ENCODE results near the gene SASH1. TPM values are rescaled to one million over a fixed set of nuclear protein-coding genes. Genes with fewer than 3 reads are reported as not detected.

SASH1 gene
- total and polyA plus RNA-seq, 7 experiments from 2014 or later, result 0.24 to 7.8 (median 1.4) TPM; not detected in 2

DNA sequence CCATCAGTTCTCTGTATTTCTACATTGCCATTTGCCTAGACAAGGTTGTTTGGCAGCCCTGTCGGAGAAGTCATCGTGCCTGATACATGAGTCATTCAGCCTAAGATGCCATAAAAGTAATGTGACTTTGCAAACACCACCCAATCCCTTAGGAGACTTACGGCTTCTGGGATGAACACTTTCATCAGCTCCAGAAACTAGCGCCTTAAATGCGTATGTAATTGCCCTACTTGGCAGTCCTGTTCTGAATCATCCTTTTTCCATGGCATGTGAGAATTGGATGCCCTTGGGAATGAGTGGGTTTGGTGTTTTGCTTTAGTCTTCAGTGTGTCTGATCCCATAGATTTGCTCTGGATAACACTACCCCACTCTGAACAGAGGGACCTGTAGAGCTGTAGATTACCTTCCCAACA, 158.5 kb downstream of the SASH1 start:
- no peaks in the 10 kb centered on the region for H3K4me1 Mint-ChIP-seq
- Histone ChIP-seq H3K9me3 (ENCODE audit: control insufficient read depth in 2 of 3, low read length in 3 of 3) (no peaks in the 10 kb centered on the region), H3K27ac (ENCODE audit: low read depth, low read length) (no peak overlapping the region), H3K36me3 (ENCODE audit: control insufficient read depth in 2 of 3, insufficient read depth in 3 of 3, low read length in 3 of 3) (no peaks in the 10 kb centered on the region), H3K4me1 (ENCODE audit: control insufficient read depth in 2 of 2, insufficient read depth in 2 of 2, low read length in 2 of 2) (no peaks in the 10 kb centered on the region), H3K4me3 (ENCODE audit: low read length) (no peak overlapping the region), H3K27me3 (ENCODE audit: control insufficient read depth in 2 of 2, insufficient read depth in 2 of 2, low read length in 2 of 2) (no peaks in the 10 kb centered on the region)
- DNase-seq (no peak), ATAC-seq (no peak)
- peaks cover 0 to 2% (median 0%) of the 10 kb centered on the region in 11 donors for H3K9me3 Mint-ChIP-seq
- ChIA-PET CTCF (no interaction called here), POLR2A (no interaction called here)
- intact Hi-C loops (cut with micrococcal nuclease), result no loop called here
- H3K4me3 Mint-ChIP-seq, result no peak overlapping the region
- H3K27ac Mint-ChIP-seq, result no peak overlapping the region
- no peaks in the 10 kb centered on the region for H3K36me3 Mint-ChIP-seq
- H3K27me3 Mint-ChIP-seq, result peaks cover 16 to 40% (median 22%) of the 10 kb centered on the region in 5 donors

DNA sequence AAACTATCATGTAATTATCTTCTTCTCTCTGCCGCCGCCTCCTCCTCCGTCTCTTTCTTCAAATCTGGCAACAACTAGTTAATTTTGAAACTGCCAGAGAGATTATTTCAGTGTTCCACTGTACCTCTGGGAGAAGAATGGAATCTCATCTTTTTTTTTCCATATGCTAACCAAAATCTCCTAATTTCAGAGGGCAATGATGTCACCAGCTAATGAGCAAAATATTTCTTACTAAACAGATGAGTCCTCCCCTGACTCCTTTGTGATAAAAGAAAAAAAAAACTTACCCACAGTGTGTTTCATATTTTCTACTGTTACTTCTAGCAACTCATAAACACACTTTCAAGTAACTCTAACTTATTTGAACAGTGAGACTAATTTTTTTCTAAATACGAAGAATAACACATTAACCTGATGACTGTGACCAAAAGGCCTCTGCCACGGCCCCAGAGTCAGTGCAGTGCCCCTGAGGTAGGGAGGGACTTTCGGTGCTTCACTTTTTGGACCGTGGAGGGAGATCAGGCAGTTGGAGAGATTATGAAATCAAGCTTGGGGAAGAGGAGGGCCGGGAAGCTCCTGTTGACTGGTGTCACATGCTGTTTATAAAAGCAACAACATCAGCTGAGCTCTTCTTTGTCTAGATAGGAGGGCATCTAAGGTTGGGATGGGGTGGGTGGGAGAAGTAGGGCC, 159.6 kb downstream of the SASH1 start:
- H3K27me3 Mint-ChIP-seq, result peaks cover 22 to 48% (median 29%) of the 10 kb centered on the region in 5 donors
- no peaks in the 10 kb centered on the region for H3K4me1 Mint-ChIP-seq
- H3K4me3 Mint-ChIP-seq, result no peak overlapping the region
- Histone ChIP-seq H3K4me1 (ENCODE audit: control insufficient read depth in 2 of 2, insufficient read depth in 2 of 2, low read length in 2 of 2) (no peaks in the 10 kb centered on the region), H3K27me3 (ENCODE audit: control insufficient read depth in 2 of 2, insufficient read depth in 2 of 2, low read length in 2 of 2) (no peaks in the 10 kb centered on the region), H3K4me3 (ENCODE audit: low read length) (no peak overlapping the region), H3K36me3 (ENCODE audit: control insufficient read depth in 2 of 3, insufficient read depth in 3 of 3, low read length in 3 of 3) (no peaks in the 10 kb centered on the region), H3K9me3 (ENCODE audit: control insufficient read depth in 2 of 3, low read length in 3 of 3) (no peaks in the 10 kb centered on the region), H3K27ac (ENCODE audit: low read depth, low read length) (no peak overlapping the region)
- no peaks in the 10 kb centered on the region for H3K36me3 Mint-ChIP-seq
- no peak for ATAC-seq
- intact Hi-C loops (cut with micrococcal nuclease), result no loop called here
- H3K27ac Mint-ChIP-seq, result no peak overlapping the region
- DNase-seq, result no peak
- peaks cover 0 to 2% (median 0%) of the 10 kb centered on the region in 11 donors for H3K9me3 Mint-ChIP-seq
- ChIA-PET CTCF (no interaction called here), POLR2A (no interaction called here)

DNA sequence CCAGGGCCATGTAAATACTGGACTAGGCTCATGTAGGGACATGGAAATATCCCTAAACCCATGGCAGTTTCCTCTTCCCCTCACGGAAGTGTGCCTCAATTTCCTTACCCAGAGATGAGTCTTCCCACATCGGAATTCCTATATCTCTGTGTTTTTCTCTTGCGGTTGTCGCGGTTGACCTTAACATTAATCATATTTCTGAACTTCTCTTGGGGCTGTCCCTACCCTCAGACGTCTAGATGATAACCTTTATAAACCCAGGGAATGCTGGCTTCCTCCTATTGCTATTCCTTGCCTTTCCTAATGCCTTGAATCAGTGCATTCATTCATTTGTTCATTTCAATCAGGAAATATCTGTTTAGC, 160.1 kb downstream of the SASH1 start:
- no peaks in the 10 kb centered on the region for H3K36me3 Mint-ChIP-seq
- H3K4me1 Mint-ChIP-seq, result no peaks in the 10 kb centered on the region
- Histone ChIP-seq H3K27me3 (ENCODE audit: control insufficient read depth in 2 of 2, insufficient read depth in 2 of 2, low read length in 2 of 2) (no peaks in the 10 kb centered on the region), H3K9me3 (ENCODE audit: control insufficient read depth in 2 of 3, low read length in 3 of 3) (no peaks in the 10 kb centered on the region), H3K27ac (ENCODE audit: low read depth, low read length) (no peak overlapping the region), H3K4me1 (ENCODE audit: control insufficient read depth in 2 of 2, insufficient read depth in 2 of 2, low read length in 2 of 2) (no peaks in the 10 kb centered on the region), H3K36me3 (ENCODE audit: control insufficient read depth in 2 of 3, insufficient read depth in 3 of 3, low read length in 3 of 3) (no peaks in the 10 kb centered on the region), H3K4me3 (ENCODE audit: low read length) (no peak overlapping the region)
- H3K27me3 Mint-ChIP-seq, result peaks cover 20 to 53% (median 30%) of the 10 kb centered on the region in 5 donors
- intact Hi-C loops (cut with micrococcal nuclease), result no loop called here
- ChIA-PET POLR2A (no interaction called here), CTCF (no interaction called here)
- H3K9me3 Mint-ChIP-seq, result peaks cover 0 to 2% (median 0%) of the 10 kb centered on the region in 11 donors
- DNase-seq (no peak), ATAC-seq (no peak)
- no peak overlapping the region for H3K27ac Mint-ChIP-seq
- no peak overlapping the region for H3K4me3 Mint-ChIP-seq

DNA sequence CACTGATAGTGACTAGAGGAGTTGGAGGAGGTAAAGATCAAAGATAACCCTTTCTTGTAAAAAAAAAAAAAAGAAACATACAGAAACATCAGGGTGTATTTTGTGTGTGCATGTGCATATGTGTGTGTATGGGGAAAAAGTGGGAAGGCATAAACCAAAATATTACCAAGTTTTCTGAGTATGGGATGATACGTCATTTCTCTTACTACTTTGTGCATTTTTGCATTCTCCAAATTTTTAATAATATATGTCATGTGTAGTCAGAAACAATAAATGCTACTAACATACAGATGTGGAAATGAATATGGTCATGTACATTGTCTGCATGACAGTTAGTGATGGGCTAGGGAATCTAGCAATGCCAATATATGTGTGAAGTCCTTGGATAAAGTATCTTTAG, 161.1 kb downstream of the SASH1 start:
- ATAC-seq, result no peak
- CTCF ChIA-PET, result no interaction called here

DNA sequence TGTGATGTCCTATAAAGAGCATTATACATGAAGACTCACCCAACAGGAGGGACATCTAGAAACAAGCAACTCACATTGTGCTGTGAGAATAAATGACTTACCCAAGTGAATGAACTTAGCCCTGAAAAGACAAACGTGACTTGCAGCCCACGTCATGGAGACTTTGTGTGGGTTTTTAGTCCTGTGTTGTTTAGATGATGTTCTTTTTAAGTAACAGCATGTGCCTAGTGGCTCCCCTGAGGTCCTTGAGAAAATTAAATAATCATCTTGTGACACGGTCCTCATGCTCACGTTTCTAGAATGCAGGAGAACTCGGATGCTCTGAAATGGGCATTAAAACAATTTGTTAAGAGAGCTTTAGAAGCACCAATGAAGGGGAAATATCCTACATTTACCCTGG, 165.1 kb downstream of the SASH1 start:
- ATAC-seq (no peak), DNase-seq (no peak)
- no peaks in the 10 kb centered on the region for H3K36me3 Mint-ChIP-seq
- peaks cover 25 to 49% (median 26%) of the 10 kb centered on the region in 5 donors for H3K27me3 Mint-ChIP-seq
- H3K4me1 Mint-ChIP-seq, result peaks cover 0 to 4% (median 0%) of the 10 kb centered on the region in 7 donors
- ChIA-PET POLR2A (no interaction called here), CTCF (no interaction called here)
- Histone ChIP-seq H3K36me3 (ENCODE audit: control insufficient read depth in 2 of 3, insufficient read depth in 3 of 3, low read length in 3 of 3) (no peaks in the 10 kb centered on the region), H3K27me3 (ENCODE audit: control insufficient read depth in 2 of 2, insufficient read depth in 2 of 2, low read length in 2 of 2) (no peaks in the 10 kb centered on the region), H3K27ac (ENCODE audit: low read depth, low read length) (no peak overlapping the region), H3K4me1 (ENCODE audit: control insufficient read depth in 2 of 2, insufficient read depth in 2 of 2, low read length in 2 of 2) (no peaks in the 10 kb centered on the region), H3K9me3 (ENCODE audit: control insufficient read depth in 2 of 3, low read length in 3 of 3) (no peaks in the 10 kb centered on the region), H3K4me3 (ENCODE audit: low read length) (no peak overlapping the region)
- H3K4me3 Mint-ChIP-seq, result no peak overlapping the region
- intact Hi-C loops (cut with micrococcal nuclease), result no loop called here
- H3K9me3 Mint-ChIP-seq, result peaks cover 0 to 2% (median 0%) of the 10 kb centered on the region in 11 donors
- no peak overlapping the region for H3K27ac Mint-ChIP-seq

More for the DNA sequence above, 161.1 kb downstream of the SASH1 start:
- Mint-ChIP-seq H3K27ac (no peak overlapping the region), H3K4me1 (no peaks in the 10 kb centered on the region), H3K36me3 (no peaks in the 10 kb centered on the region), H3K4me3 (no peak overlapping the region), H3K9me3 (peaks cover 0 to 2% (median 0%) of the 10 kb centered on the region in 11 donors), H3K27me3 (peaks cover 23 to 59% (median 33%) of the 10 kb centered on the region in 5 donors)
- POLR2A ChIA-PET, result no interaction called here
- Histone ChIP-seq H3K9me3 (ENCODE audit: control insufficient read depth in 2 of 3, low read length in 3 of 3) (no peaks in the 10 kb centered on the region), H3K27me3 (ENCODE audit: control insufficient read depth in 2 of 2, insufficient read depth in 2 of 2, low read length in 2 of 2) (no peaks in the 10 kb centered on the region), H3K36me3 (ENCODE audit: control insufficient read depth in 2 of 3, insufficient read depth in 3 of 3, low read length in 3 of 3) (no peaks in the 10 kb centered on the region), H3K27ac (ENCODE audit: low read depth, low read length) (no peak overlapping the region), H3K4me3 (ENCODE audit: low read length) (no peak overlapping the region), H3K4me1 (ENCODE audit: control insufficient read depth in 2 of 2, insufficient read depth in 2 of 2, low read length in 2 of 2) (no peaks in the 10 kb centered on the region)
- no peak for DNase-seq
- intact Hi-C loops (cut with micrococcal nuclease), result no loop called here

DNA sequence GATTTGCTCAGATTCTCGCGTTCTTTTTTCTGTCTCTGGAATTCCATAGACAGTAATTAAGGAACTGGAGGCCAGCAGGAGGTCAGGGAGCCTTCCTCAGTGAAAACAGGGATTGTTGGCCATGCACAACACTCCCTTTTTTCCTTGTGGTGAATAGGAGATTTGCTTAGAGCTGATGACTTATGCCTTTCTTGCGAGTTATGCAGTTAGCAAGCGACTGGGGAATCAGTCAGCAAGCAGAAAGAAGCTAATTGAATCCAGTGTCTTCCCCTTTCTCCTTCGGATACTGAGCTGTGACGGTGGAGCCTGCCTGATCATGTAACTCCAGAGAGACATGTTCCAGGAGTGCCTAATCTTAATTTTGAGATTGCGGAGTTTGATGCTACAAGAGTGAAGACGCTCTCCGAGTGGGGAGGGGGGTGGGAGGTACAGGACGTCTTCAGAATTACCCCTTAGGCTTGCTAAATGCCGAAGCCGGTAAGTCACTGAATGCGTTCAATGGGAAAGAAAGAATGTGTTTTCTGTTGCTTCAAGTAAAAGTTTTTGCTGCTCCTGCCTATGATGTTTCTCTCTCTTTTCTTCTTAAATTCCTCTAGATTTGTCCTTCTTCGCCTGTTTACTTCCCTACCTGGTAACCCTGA, 165.9 kb downstream of the SASH1 start:
- Histone ChIP-seq H3K4me1 (ENCODE audit: control insufficient read depth in 2 of 2, insufficient read depth in 2 of 2, low read length in 2 of 2) (no peaks in the 10 kb centered on the region), H3K27me3 (ENCODE audit: control insufficient read depth in 2 of 2, insufficient read depth in 2 of 2, low read length in 2 of 2) (no peaks in the 10 kb centered on the region), H3K27ac (ENCODE audit: low read depth, low read length) (no peak overlapping the region), H3K4me3 (ENCODE audit: low read length) (no peak overlapping the region), H3K36me3 (ENCODE audit: control insufficient read depth in 2 of 3, insufficient read depth in 3 of 3, low read length in 3 of 3) (no peaks in the 10 kb centered on the region), H3K9me3 (ENCODE audit: control insufficient read depth in 2 of 3, low read length in 3 of 3) (no peaks in the 10 kb centered on the region)
- POLR2A ChIA-PET, result no interaction called here
- peaks cover 0 to 1% (median 0%) of the 10 kb centered on the region in 11 donors for H3K9me3 Mint-ChIP-seq
- no peak overlapping the region for H3K4me3 Mint-ChIP-seq
- intact Hi-C loops (cut with micrococcal nuclease), result no loop called here
- no peak for ATAC-seq
- H3K4me1 Mint-ChIP-seq, result peaks cover 0 to 4% (median 0%) of the 10 kb centered on the region in 7 donors
- no peak for DNase-seq
- peaks cover 26 to 46% (median 29%) of the 10 kb centered on the region in 5 donors for H3K27me3 Mint-ChIP-seq
- no peaks in the 10 kb centered on the region for H3K36me3 Mint-ChIP-seq
- no peak overlapping the region for H3K27ac Mint-ChIP-seq
- CTCF ChIA-PET, result no interaction called here
